GM23338 (cell line): ENCODE measurements around the gene DPH6. TPM values are rescaled to one million over a fixed set of nuclear protein-coding genes. Genes with fewer than 3 reads are reported as not detected.

Source experiments
- ATAC-seq: fragments of 200-7000 bp; cut with Tn5 transposase; 3 replicates; pipeline ENCODE4 v1.9.1; 2020
- DNase-seq: peaks from one replicate; pipeline ENCODE4 v3.0.0-alpha.2; 2015; ENCODE audit warnings: low spot score
- H2AFZ ChIP-seq: fragments of 200-600 bp; sonication (generic); 2 replicates; pipeline ENCODE4 v1.8.0; 2016; ENCODE audit warnings: antibody characterized with exemption, mild to moderate bottlenecking, moderate library complexity
- H3F3A ChIP-seq: fragments of 200-600 bp; sonication (generic); replicated peaks from 2 replicates; pipeline ENCODE4 v1.8.0; 2017; ENCODE audit warnings: antibody characterized with exemption, mixed run types, low read depth
- H3K27ac ChIP-seq: fragments of 200-600 bp; sonication (generic); 2 replicates; pipeline ENCODE4 v1.6.1; 2016; ENCODE audit warnings: low read depth
- H3K27me3 ChIP-seq: fragments of 200-600 bp; sonication (generic); 2 replicates; pipeline ENCODE4 v1.8.0; 2016; ENCODE audit warnings: mild to moderate bottlenecking, mixed run types, moderate library complexity; ENCODE audit not compliant: insufficient read depth
- H3K36me3 ChIP-seq: fragments of 200-600 bp; sonication (generic); 2 replicates; pipeline ENCODE4 v1.8.0; 2016; ENCODE audit warnings: mild to moderate bottlenecking; ENCODE audit not compliant: insufficient read depth
- H3K4me1 ChIP-seq: fragments of 200-600 bp; sonication (generic); 2 replicates; pipeline ENCODE4 v1.8.0; 2016; ENCODE audit warnings: mild to moderate bottlenecking, moderate library complexity; ENCODE audit not compliant: insufficient read depth
- H3K4me2 ChIP-seq: fragments of 200-600 bp; sonication (generic); 2 replicates; pipeline ENCODE4 v1.7.1; 2017; ENCODE audit warnings: mixed run types
- H3K4me3 ChIP-seq: fragments of 200-600 bp; sonication (generic); 2 replicates; pipeline ENCODE4 v1.6.1; 2016; ENCODE audit warnings: mixed run types
- H3K79me2 ChIP-seq: fragments of 200-600 bp; sonication (generic); replicated peaks from 2 replicates; pipeline ENCODE4 v1.8.0; 2017; ENCODE audit warnings: mild to moderate bottlenecking; ENCODE audit not compliant: insufficient read depth
- H3K9me2 ChIP-seq: fragments of 200-600 bp; sonication (generic); 2 replicates; pipeline ENCODE4 v1.8.0; 2017; ENCODE audit not compliant: insufficient read depth
- H4K20me1 ChIP-seq: fragments of 200-600 bp; sonication (generic); replicated peaks from 2 replicates; pipeline ENCODE4 v1.8.0; 2017; ENCODE audit warnings: mild to moderate bottlenecking; ENCODE audit not compliant: insufficient read depth
- H3K27ac Mint-ChIP-seq: 2 replicates; pipeline ENCODE4 v1.8.0; 2020; ENCODE audit warnings: inconsistent platforms, mild to moderate bottlenecking, moderate library complexity, mixed read lengths
- H3K27me3 Mint-ChIP-seq: 3 replicates; pipeline ENCODE4 v1.8.0; 2022; ENCODE audit warnings: low read depth, mild to moderate bottlenecking, moderate library complexity, mixed read lengths, inconsistent platforms; ENCODE audit not compliant: insufficient read depth, poor library complexity
- H3K36me3 Mint-ChIP-seq: 3 replicates; pipeline ENCODE4 v1.8.0; 2021; ENCODE audit warnings: low read depth, mild to moderate bottlenecking, inconsistent platforms, moderate library complexity, mixed read lengths
- H3K4me1 Mint-ChIP-seq: 3 replicates; pipeline ENCODE4 v1.8.0; 2020; ENCODE audit warnings: mild to moderate bottlenecking, inconsistent platforms, mixed read lengths
- H3K4me3 Mint-ChIP-seq: 3 replicates; pipeline ENCODE4 v1.8.0; 2021; ENCODE audit warnings: moderate library complexity, mild to moderate bottlenecking, inconsistent platforms, mixed read lengths
- H3K9me3 Mint-ChIP-seq: 3 replicates; pipeline ENCODE4 v1.8.0; 2020; ENCODE audit warnings: moderate library complexity, mild to moderate bottlenecking, inconsistent platforms, mixed read lengths
- CREB1 ChIP-seq: fragments of 250-450 bp; sonication (Bioruptor Pico); IDR thresholded peaks from 2 replicates; pipeline ENCODE4 v1.5.0; 2020; ENCODE audit warnings: low read depth, mild to moderate bottlenecking, moderate library complexity
- EZH2 ChIP-seq: fragments of 200-600 bp; sonication (generic); IDR thresholded peaks from one replicate; pipeline ENCODE4 v1.8.0; 2017; ENCODE audit warnings: antibody characterized with exemption, mild to moderate bottlenecking, low read depth; ENCODE audit not compliant: unreplicated experiment
- EZH2phosphoT487 ChIP-seq: fragments of 200-600 bp; sonication (generic); IDR thresholded peaks from one replicate; pipeline ENCODE4 v1.8.1; 2018; ENCODE audit warnings: antibody characterized with exemption; ENCODE audit not compliant: unreplicated experiment
- JUNB ChIP-seq: IDR thresholded peaks from one replicate; pipeline ENCODE4 v1.6.1; 2016; ENCODE audit warnings: antibody characterized with exemption; ENCODE audit not compliant: unreplicated experiment
- NANOG ChIP-seq: IDR thresholded peaks from 2 replicates; pipeline ENCODE4 v1.6.1; 2016; ENCODE audit warnings: antibody characterized with exemption, borderline replicate concordance
- POLR2AphosphoS5 ChIP-seq: IDR thresholded peaks from 2 replicates; pipeline ENCODE4 v1.6.1; 2016; ENCODE audit warnings: antibody characterized with exemption, low read depth
- STAT1 ChIP-seq: IDR thresholded peaks from one replicate; pipeline ENCODE4 v1.6.1; 2016; ENCODE audit warnings: antibody characterized with exemption; ENCODE audit not compliant: unreplicated experiment
- ZNF114 ChIP-seq: fragments of 250-450 bp; sonication (Bioruptor Pico); IDR thresholded peaks from 2 replicates; pipeline ENCODE4 v1.5.0; 2020; ENCODE audit warnings: mild to moderate bottlenecking, moderate library complexity
- ZNF331 ChIP-seq: fragments of 250-450 bp; sonication (Bioruptor Pico); IDR thresholded peaks from 2 replicates; pipeline ENCODE4 v1.5.0; 2020; ENCODE audit warnings: low read depth, mild to moderate bottlenecking, moderate library complexity
- polyA plus RNA-seq: library from polyadenylated mRNA; unstranded; fragments of >200 nt; fragmentation: Nextera tagmentation; extraction: Ambion mirVana; gene quantifications from 2 replicates; pipeline ENCODE4 v1.2.1, GENCODE V29; 2016
- total RNA-seq: library from RNA; depleted of rRNA; stranded (reverse); fragments of >200 nt; shearing (Covaris generic); gene quantifications from 2 replicates; pipeline ENCODE4 v1.2.3, GENCODE V29; 2014
- TF ChIP-seq, protein P1 (sequence below): IDR thresholded peaks from 2 replicates; pipeline ENCODE4 v1.6.1; 2016; ENCODE audit warnings: antibody characterized with exemption
- TF ChIP-seq, protein P2 (sequence below), 2 experiments: fragments of 200-600 bp in 1 of 2; sonication (generic) in 1 of 2; conservative IDR thresholded peaks; 2 replicates each; pipeline versions ENCODE4 v1.5.1 to v1.6.1; 2016 to 2017; ENCODE audit warnings: antibody characterized with exemption in 2 of 2, low read depth in 2 of 2, mild to moderate bottlenecking in 2 of 2, moderate library complexity in 1 of 2
- TF ChIP-seq, protein P3 (sequence below): IDR thresholded peaks from one replicate; pipeline ENCODE4 v1.6.1; 2018; ENCODE audit warnings: antibody characterized with exemption; ENCODE audit not compliant: unreplicated experiment
- TF ChIP-seq, protein P4 (sequence below): fragments of 250-450 bp; sonication (Bioruptor Pico); IDR thresholded peaks from 2 replicates; pipeline ENCODE4 v1.5.0; 2020; ENCODE audit warnings: mild to moderate bottlenecking, moderate library complexity

DPH6 gene
- total and polyA plus RNA-seq, 2 experiments from 2014 or later = 37.9 to 46.9 TPM

DNA sequence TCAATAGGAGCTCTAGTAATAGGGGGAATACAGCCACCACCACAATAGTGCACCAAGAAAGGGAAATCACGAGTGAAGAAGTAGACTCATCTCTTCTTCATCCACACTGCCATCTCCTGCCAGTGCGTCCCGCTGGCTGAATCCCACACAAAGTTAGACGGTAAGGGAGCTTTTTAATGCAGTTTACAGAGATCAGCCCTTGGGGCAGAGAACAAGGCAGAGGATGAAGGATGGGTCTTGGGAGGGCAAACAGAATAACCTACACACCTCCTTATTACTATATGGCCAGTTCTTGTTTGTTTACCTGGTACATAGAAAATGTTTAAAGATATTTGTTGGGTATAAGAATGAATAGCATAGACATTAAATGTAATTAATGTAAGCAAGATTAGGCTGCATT, 11.0 kb upstream of the DPH6 start (continued):
- no peak for TF ChIP-seq JUNB
- no peak for TF ChIP-seq EZH2phosphoT487
- TF ChIP-seq POLR2AphosphoS5 = no peak
- TF ChIP-seq ZNF331 (CRISPR knock-in tag) = no peak
- no peak for TF ChIP-seq NANOG
- TF ChIP-seq ZNF114 = no peak
- no peak for TF ChIP-seq CREB1
- TF ChIP-seq EZH2 = no peak

DNA sequence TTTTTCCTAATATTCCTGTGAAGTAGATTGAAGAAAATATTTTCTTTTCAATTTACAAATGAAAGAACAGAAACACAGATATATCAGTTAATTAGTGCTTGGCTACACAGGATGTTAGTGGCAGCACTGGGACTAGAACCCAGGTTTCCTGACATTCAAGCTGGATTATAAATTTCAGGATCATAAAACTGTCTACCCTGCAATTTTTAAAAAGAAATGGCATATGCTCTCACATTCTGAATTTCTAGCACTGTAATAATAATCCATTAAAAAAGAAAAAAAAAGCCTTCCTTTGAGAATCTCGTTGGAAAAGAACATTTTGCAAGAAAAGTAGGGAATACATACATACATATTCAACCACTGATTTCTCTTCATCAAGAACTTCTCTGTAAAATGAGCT, 9.3 kb upstream of the DPH6 start:
- H3K27ac Mint-ChIP-seq = no peak overlapping the region
- no peaks in the 10 kb centered on the region for H3F3A ChIP-seq
- H3K9me3 Mint-ChIP-seq = no peaks in the 10 kb centered on the region
- no peaks in the 10 kb centered on the region for H3K27me3 ChIP-seq
- no peaks in the 10 kb centered on the region for H3K27me3 Mint-ChIP-seq
- no peaks in the 10 kb centered on the region for H3K36me3 Mint-ChIP-seq
- no peak for DNase-seq
- no peak overlapping the region for H3K4me3 ChIP-seq
- TF ChIP-seq EZH2phosphoT487 = no peak
- no peak for TF ChIP-seq STAT1
- TF ChIP-seq POLR2AphosphoS5 = no peak
- TF ChIP-seq ZNF331 (CRISPR knock-in tag) = no peak
- no peak for TF ChIP-seq NANOG
- TF ChIP-seq JUNB = no peak
- TF ChIP-seq, protein P1, sequence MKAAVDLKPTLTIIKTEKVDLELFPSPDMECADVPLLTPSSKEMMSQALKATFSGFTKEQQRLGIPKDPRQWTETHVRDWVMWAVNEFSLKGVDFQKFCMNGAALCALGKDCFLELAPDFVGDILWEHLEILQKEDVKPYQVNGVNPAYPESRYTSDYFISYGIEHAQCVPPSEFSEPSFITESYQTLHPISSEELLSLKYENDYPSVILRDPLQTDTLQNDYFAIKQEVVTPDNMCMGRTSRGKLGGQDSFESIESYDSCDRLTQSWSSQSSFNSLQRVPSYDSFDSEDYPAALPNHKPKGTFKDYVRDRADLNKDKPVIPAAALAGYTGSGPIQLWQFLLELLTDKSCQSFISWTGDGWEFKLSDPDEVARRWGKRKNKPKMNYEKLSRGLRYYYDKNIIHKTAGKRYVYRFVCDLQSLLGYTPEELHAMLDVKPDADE = no peak
- TF ChIP-seq, protein P2, sequence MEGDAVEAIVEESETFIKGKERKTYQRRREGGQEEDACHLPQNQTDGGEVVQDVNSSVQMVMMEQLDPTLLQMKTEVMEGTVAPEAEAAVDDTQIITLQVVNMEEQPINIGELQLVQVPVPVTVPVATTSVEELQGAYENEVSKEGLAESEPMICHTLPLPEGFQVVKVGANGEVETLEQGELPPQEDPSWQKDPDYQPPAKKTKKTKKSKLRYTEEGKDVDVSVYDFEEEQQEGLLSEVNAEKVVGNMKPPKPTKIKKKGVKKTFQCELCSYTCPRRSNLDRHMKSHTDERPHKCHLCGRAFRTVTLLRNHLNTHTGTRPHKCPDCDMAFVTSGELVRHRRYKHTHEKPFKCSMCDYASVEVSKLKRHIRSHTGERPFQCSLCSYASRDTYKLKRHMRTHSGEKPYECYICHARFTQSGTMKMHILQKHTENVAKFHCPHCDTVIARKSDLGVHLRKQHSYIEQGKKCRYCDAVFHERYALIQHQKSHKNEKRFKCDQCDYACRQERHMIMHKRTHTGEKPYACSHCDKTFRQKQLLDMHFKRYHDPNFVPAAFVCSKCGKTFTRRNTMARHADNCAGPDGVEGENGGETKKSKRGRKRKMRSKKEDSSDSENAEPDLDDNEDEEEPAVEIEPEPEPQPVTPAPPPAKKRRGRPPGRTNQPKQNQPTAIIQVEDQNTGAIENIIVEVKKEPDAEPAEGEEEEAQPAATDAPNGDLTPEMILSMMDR (conservative IDR thresholded peaks at IDR 0.05; ENCODE audit: low read depth in 2 of 2) = no peak
- no peak for TF ChIP-seq EZH2
- no peak for TF ChIP-seq ZNF114
- TF ChIP-seq, protein P3, sequence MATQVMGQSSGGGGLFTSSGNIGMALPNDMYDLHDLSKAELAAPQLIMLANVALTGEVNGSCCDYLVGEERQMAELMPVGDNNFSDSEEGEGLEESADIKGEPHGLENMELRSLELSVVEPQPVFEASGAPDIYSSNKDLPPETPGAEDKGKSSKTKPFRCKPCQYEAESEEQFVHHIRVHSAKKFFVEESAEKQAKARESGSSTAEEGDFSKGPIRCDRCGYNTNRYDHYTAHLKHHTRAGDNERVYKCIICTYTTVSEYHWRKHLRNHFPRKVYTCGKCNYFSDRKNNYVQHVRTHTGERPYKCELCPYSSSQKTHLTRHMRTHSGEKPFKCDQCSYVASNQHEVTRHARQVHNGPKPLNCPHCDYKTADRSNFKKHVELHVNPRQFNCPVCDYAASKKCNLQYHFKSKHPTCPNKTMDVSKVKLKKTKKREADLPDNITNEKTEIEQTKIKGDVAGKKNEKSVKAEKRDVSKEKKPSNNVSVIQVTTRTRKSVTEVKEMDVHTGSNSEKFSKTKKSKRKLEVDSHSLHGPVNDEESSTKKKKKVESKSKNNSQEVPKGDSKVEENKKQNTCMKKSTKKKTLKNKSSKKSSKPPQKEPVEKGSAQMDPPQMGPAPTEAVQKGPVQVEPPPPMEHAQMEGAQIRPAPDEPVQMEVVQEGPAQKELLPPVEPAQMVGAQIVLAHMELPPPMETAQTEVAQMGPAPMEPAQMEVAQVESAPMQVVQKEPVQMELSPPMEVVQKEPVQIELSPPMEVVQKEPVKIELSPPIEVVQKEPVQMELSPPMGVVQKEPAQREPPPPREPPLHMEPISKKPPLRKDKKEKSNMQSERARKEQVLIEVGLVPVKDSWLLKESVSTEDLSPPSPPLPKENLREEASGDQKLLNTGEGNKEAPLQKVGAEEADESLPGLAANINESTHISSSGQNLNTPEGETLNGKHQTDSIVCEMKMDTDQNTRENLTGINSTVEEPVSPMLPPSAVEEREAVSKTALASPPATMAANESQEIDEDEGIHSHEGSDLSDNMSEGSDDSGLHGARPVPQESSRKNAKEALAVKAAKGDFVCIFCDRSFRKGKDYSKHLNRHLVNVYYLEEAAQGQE = no peak
- TF ChIP-seq, protein P4, sequence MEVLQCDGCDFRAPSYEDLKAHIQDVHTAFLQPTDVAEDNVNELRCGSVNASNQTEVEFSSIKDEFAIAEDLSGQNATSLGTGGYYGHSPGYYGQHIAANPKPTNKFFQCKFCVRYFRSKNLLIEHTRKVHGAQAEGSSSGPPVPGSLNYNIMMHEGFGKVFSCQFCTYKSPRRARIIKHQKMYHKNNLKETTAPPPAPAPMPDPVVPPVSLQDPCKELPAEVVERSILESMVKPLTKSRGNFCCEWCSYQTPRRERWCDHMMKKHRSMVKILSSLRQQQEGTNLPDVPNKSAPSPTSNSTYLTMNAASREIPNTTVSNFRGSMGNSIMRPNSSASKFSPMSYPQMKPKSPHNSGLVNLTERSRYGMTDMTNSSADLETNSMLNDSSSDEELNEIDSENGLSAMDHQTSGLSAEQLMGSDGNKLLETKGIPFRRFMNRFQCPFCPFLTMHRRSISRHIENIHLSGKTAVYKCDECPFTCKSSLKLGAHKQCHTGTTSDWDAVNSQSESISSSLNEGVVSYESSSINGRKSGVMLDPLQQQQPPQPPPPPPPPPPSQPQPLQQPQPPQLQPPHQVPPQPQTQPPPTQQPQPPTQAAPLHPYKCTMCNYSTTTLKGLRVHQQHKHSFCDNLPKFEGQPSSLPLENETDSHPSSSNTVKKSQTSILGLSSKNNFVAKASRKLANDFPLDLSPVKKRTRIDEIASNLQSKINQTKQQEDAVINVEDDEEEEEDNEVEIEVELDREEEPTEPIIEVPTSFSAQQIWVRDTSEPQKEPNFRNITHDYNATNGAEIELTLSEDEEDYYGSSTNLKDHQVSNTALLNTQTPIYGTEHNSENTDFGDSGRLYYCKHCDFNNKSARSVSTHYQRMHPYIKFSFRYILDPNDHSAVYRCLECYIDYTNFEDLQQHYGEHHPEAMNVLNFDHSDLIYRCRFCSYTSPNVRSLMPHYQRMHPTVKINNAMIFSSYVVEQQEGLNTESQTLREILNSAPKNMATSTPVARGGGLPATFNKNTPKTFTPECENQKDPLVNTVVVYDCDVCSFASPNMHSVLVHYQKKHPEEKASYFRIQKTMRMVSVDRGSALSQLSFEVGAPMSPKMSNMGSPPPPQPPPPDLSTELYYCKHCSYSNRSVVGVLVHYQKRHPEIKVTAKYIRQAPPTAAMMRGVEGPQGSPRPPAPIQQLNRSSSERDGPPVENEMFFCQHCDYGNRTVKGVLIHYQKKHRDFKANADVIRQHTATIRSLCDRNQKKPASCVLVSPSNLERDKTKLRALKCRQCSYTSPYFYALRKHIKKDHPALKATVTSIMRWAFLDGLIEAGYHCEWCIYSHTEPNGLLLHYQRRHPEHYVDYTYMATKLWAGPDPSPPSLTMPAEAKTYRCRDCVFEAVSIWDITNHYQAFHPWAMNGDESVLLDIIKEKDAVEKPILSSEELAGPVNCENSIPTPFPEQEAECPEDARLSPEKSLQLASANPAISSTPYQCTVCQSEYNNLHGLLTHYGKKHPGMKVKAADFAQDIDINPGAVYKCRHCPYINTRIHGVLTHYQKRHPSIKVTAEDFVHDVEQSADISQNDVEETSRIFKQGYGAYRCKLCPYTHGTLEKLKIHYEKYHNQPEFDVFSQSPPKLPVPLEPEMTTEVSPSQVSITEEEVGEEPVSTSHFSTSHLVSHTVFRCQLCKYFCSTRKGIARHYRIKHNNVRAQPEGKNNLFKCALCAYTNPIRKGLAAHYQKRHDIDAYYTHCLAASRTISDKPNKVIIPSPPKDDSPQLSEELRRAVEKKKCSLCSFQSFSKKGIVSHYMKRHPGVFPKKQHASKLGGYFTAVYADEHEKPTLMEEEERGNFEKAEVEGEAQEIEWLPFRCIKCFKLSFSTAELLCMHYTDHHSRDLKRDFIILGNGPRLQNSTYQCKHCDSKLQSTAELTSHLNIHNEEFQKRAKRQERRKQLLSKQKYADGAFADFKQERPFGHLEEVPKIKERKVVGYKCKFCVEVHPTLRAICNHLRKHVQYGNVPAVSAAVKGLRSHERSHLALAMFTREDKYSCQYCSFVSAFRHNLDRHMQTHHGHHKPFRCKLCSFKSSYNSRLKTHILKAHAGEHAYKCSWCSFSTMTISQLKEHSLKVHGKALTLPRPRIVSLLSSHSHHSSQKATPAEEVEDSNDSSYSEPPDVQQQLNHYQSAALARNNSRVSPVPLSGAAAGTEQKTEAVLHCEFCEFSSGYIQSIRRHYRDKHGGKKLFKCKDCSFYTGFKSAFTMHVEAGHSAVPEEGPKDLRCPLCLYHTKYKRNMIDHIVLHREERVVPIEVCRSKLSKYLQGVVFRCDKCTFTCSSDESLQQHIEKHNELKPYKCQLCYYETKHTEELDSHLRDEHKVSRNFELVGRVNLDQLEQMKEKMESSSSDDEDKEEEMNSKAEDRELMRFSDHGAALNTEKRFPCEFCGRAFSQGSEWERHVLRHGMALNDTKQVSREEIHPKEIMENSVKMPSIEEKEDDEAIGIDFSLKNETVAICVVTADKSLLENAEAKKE (CRISPR knock-in tag) = no peak
- TF ChIP-seq CREB1 = no peak
- no peak overlapping the region for H3K4me2 ChIP-seq
- H3K4me3 Mint-ChIP-seq = no peak overlapping the region
- ATAC-seq = no peak
- H2AFZ ChIP-seq = no peak overlapping the region
- no peaks in the 10 kb centered on the region for H3K36me3 ChIP-seq
- H4K20me1 ChIP-seq = no peaks in the 10 kb centered on the region
- H3K27ac ChIP-seq = no peak overlapping the region
- H3K4me1 ChIP-seq = peaks cover under 1% of the 10 kb centered on the region; the same call in 1 of the 2 replicates
- H3K9me2 ChIP-seq = no peaks in the 10 kb centered on the region
- H3K79me2 ChIP-seq = no peaks in the 10 kb centered on the region
- H3K4me1 Mint-ChIP-seq = peaks cover 14% of the 10 kb centered on the region
